Measurements from ENCODE around the gene PRKN. TPM values are rescaled to one million over a fixed set of nuclear protein-coding genes. Genes with fewer than 3 reads are reported as not detected.

The PRKN gene
- total RNA-seq, 1 experiment from 2014 or later, result 1.1 TPM

DNA sequence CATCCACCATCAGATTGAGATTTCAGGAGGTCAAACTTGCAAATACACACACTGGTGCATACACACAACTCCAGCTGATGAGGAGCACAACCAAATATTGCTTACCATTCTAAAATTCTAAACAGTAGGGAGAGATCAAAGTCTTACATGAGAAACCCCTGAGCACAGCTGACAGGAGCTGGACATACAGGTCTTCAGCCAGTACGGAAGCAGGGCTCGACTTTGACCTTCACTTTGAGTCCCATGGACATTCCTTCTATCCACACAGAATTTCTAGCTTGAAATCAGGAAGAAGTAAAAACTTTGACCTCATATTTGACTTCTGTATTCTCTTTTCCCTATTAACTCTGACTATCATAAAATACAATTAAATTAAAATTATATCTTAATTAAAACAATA lies 90.2 kb downstream of the PRKN start:
- DNase-seq (ENCODE audit: low read depth), result no peak
- in situ Hi-C loops (cut with HindIII; ENCODE audit: low pct_unique_long_range_greater_than_20kb, low sequenced_read_pairs), result no loop called here

DNA sequence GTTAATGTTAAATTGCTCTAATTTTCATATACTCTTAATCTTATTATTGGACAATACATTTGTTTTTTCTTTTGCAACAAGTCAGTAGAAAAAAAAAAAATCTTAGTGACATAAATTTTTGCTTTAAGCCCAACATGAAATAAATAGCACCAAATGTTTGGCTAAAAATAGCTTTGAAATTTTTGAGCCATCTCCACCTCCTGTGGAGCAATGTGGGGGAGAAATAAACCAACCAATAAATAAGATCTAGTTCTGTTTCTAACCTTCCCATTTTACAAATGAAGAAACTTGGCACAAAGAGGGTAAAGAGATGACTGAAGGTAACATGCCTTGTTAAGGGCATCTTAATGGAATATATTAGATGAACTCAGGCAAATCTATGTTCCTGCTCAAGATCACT lies 91.4 kb downstream of the PRKN start:
- in situ Hi-C loops (cut with HindIII; ENCODE audit: low pct_unique_long_range_greater_than_20kb, low sequenced_read_pairs), result no loop called here

GRCh38 chr6:162631546-162631945 lies 96.0 kb downstream of the PRKN start:
- in situ Hi-C loops (cut with HindIII; ENCODE audit: low pct_unique_long_range_greater_than_20kb, low sequenced_read_pairs), result no loop called here
- no peak for DNase-seq (ENCODE audit: low read depth)

More for the DNA sequence above, 91.4 kb downstream of the PRKN start:
- no peak for DNase-seq (ENCODE audit: low read depth)

- in situ Hi-C loops (cut with HindIII; ENCODE audit: low pct_unique_long_range_greater_than_20kb, low sequenced_read_pairs), result no loop called here
- no peak for DNase-seq (ENCODE audit: low read depth)
Measured at GRCh38 chr6:162630069-162630468, 97.5 kb downstream of the PRKN start.

- no peak for DNase-seq (ENCODE audit: low read depth)
- in situ Hi-C loops (cut with HindIII; ENCODE audit: low pct_unique_long_range_greater_than_20kb, low sequenced_read_pairs), result no loop called here
Measured at GRCh38 chr6:162627825-162628224, 99.7 kb downstream of the PRKN start.

DNA sequence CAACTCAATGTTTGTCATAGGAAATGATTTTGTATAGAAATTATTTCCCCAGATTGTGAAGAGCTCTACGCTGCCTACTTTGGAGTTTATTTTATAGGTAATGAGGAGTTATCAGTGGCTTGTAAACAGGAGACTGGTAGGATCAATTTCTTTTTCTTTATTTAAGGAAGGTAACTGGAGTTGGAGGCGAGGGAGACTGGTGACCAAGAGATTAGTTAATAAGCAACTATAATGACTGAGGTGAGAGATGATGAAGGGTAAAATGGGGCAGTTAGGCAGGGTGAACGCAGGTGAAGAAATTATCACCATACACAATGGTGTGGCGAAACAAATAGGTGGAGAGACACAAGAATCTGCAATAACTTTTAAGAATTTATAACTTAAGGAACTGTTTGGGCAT lies 100.2 kb downstream of the PRKN start:
- DNase-seq (ENCODE audit: low read depth), result no peak
- in situ Hi-C loops (cut with HindIII; ENCODE audit: low pct_unique_long_range_greater_than_20kb, low sequenced_read_pairs), result no loop called here

- in situ Hi-C loops (cut with HindIII; ENCODE audit: low pct_unique_long_range_greater_than_20kb, low sequenced_read_pairs), result no loop called here
- DNase-seq (ENCODE audit: low read depth), result no peak
Measured at GRCh38 chr6:162626869-162627268, 100.7 kb downstream of the PRKN start.

GRCh38 chr6:162625846-162626540 lies 101.6 kb downstream of the PRKN start:
- in situ Hi-C loops (cut with HindIII; ENCODE audit: low pct_unique_long_range_greater_than_20kb, low sequenced_read_pairs), result no loop called here
- DNase-seq (ENCODE audit: low read depth), result no peak

DNA sequence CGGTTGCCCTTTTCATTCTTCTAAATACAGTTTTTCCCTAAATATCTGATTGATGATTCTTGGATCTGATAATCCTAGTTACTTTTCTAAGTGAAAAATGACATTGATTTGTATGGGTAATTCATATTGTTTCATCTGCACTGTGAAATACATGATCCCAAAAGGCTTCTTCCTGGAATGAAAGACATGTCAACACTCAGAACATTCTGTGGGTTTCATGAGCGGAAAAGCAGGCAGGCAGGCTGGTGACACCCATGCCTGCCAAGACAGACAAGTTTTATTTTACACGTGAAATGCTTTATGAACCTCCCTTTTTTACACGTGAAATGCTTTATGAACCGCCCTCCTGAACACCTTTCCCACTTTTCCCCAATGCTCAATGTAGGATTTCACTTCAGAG lies 105.0 kb downstream of the PRKN start:
- no peak for DNase-seq (ENCODE audit: low read depth)

GRCh38 chr6:162621246-162621645 lies 106.3 kb downstream of the PRKN start:
- peak; percentile 73 for DNase-seq (ENCODE audit: low read depth)

More for the DNA sequence above, 105.0 kb downstream of the PRKN start:
- in situ Hi-C loops (cut with HindIII; ENCODE audit: low pct_unique_long_range_greater_than_20kb, low sequenced_read_pairs), result no loop called here

GRCh38 chr6:162620073-162620472 lies 107.5 kb downstream of the PRKN start:
- DNase-seq (ENCODE audit: low read depth), result no peak
- in situ Hi-C loops (cut with HindIII; ENCODE audit: low pct_unique_long_range_greater_than_20kb, low sequenced_read_pairs), result no loop called here

More at GRCh38 chr6:162621246-162621645, 106.3 kb downstream of the PRKN start:
- in situ Hi-C loops (cut with HindIII; ENCODE audit: low pct_unique_long_range_greater_than_20kb, low sequenced_read_pairs), result no loop called here

DNA sequence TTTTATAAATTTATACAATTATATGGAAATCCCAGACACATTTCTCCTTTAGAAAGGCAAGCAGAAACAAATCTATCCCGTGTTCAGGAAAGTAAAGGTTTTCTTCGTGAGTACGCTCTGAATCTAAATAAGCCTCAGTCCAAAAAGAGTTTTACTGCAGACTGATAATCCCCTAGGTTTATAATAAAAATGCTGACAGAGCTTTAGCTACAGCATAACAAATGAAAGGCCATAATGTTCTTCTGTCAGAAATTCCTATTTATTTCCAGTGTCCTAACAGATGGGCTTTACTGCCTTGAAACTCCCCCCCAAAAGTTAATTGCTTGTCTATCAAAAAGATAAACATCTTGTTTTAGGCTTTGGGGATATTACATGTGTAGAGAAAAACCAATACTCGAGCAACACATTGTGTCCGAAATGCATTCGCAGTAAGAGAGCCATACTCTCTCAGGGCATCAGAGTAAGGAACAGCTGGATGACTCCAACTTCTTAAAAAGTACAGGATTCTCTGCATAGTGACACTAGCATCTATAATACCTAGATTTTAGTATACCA lies 109.0 kb downstream of the PRKN start:
- DNase-seq (ENCODE audit: low read depth), result no peak

DNA sequence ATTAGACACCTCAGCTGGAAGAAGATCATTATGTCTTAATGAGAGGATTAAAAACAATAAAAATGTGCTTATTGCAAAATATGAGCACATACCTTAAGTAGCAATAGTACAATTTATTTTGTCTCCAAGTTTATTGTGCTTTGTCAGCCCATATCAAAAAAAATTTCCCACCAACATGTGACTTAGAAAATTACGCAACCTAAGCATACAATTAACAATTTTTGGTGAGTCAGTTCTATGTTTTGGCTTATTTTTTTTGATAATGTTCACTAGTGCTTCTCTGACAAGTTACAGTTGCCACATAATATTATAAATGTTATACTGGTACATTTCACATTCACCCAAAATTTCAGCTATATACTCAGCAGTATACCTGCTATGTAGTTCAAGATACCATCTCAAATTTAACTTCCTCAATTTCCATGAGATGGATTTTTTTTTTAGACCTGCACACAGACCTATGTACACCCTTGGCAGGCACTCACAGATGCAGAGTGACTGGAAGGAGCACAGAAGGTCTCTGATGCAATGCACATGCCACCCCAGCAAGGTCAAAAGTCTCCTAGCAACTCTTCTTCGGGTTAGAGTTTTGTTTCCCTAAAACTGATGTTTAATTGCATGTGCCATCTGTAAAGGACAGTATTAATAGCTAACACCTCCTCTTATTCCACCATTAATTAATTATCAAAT lies 112.4 kb downstream of the PRKN start:
- in situ Hi-C loops (cut with HindIII; ENCODE audit: low pct_unique_long_range_greater_than_20kb, low sequenced_read_pairs), result no loop called here
- no peak for DNase-seq (ENCODE audit: low read depth)

More for the DNA sequence above, 109.0 kb downstream of the PRKN start:
- in situ Hi-C loops (cut with HindIII; ENCODE audit: low pct_unique_long_range_greater_than_20kb, low sequenced_read_pairs), result no loop called here

DNA sequence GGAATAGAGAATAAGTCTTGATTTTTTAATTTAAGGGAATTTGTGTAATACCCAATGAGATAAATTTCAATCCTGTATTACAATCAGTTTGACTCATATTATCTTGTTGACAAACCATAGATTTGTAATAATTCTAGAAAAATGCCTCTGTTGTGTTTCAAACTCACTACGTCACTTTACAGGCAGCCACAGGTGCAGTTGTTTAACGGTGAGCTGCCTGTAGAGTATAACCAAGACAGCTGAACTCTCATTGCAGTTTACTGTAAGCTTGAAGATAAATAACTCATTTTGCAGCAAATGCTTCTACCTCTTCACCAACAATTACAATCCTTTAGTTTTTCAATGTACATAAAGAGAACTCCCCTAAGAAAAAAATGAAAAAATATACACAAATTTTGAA lies 114.3 kb downstream of the PRKN start:
- in situ Hi-C loops (cut with HindIII; ENCODE audit: low pct_unique_long_range_greater_than_20kb, low sequenced_read_pairs), result no loop called here
- DNase-seq (ENCODE audit: low read depth), result no peak

- no peak for DNase-seq (ENCODE audit: low read depth)
- in situ Hi-C loops (cut with HindIII; ENCODE audit: low pct_unique_long_range_greater_than_20kb, low sequenced_read_pairs), result no loop called here
Measured at GRCh38 chr6:162612613-162613012, 115.0 kb downstream of the PRKN start.

GRCh38 chr6:162610351-162610750 lies 117.2 kb downstream of the PRKN start:
- in situ Hi-C loops (cut with HindIII; ENCODE audit: low pct_unique_long_range_greater_than_20kb, low sequenced_read_pairs), result no loop called here

GRCh38 chr6:162605881-162606280 lies 121.7 kb downstream of the PRKN start:
- no peak for DNase-seq (ENCODE audit: low read depth)
- in situ Hi-C loops (cut with HindIII; ENCODE audit: low pct_unique_long_range_greater_than_20kb, low sequenced_read_pairs), result no loop called here

More at GRCh38 chr6:162610351-162610750, 117.2 kb downstream of the PRKN start:
- DNase-seq (ENCODE audit: low read depth), result no peak

GRCh38 chr6:162603231-162604015 lies 124.1 kb downstream of the PRKN start:
- in situ Hi-C loops (cut with HindIII; ENCODE audit: low pct_unique_long_range_greater_than_20kb, low sequenced_read_pairs), result no loop called here
- DNase-seq (ENCODE audit: low read depth), result no peak

GRCh38 chr6:162602759-162603158 lies 124.8 kb downstream of the PRKN start:
- in situ Hi-C loops (cut with HindIII; ENCODE audit: low pct_unique_long_range_greater_than_20kb, low sequenced_read_pairs), result no loop called here
- no peak for DNase-seq (ENCODE audit: low read depth)
